ENCODE results near the gene RGS9. TPM values are rescaled to one million over a fixed set of nuclear protein-coding genes. Genes with fewer than 3 reads are reported as not detected.
"Not testable (repeated sequence)": the region's sequence is repeated elsewhere in the genome, so short reads cannot be mapped to it uniquely, and the experiment has no call there.

RGS9 gene
- polyA plus RNA-seq, 3 donors = 14.1 to 17.1 (median 15.7) TPM

GRCh38 chr17:65173976-65174683, 37.0 kb downstream of the RGS9 start:
- DNase-seq (ENCODE audit: extremely low read depth in 1 of 11, low read depth in 9 of 11, low spot score in 4 of 11) = no peak

- no peak for DNase-seq (ENCODE audit: extremely low read depth in 1 of 11, low read depth in 9 of 11, low spot score in 4 of 11)
Measured at GRCh38 chr17:65174974-65175373, 37.8 kb downstream of the RGS9 start.

- DNase-seq (ENCODE audit: extremely low read depth in 1 of 11, low read depth in 9 of 11, low spot score in 4 of 11) = no peak
Measured at GRCh38 chr17:65175952-65176351, 38.8 kb downstream of the RGS9 start.

GRCh38 chr17:65176646-65177409, 39.7 kb downstream of the RGS9 start:
- DNase-seq (ENCODE audit: extremely low read depth in 1 of 11, low read depth in 9 of 11, low spot score in 4 of 11) = no peak

- no peak for DNase-seq (ENCODE audit: extremely low read depth in 1 of 11, low read depth in 9 of 11, low spot score in 4 of 11)
Measured at GRCh38 chr17:65177901-65178300, 40.7 kb downstream of the RGS9 start.

GRCh38 chr17:65180276-65180675, 43.1 kb downstream of the RGS9 start:
- not testable (repeated sequence) for DNase-seq (ENCODE audit: extremely low read depth in 1 of 11, low read depth in 9 of 11, low spot score in 4 of 11)

- not testable (repeated sequence) for DNase-seq (ENCODE audit: extremely low read depth in 1 of 11, low read depth in 9 of 11, low spot score in 4 of 11)
Measured at GRCh38 chr17:65180752-65181236, 43.6 kb downstream of the RGS9 start.

- no peak for DNase-seq (ENCODE audit: extremely low read depth in 1 of 11, low read depth in 9 of 11, low spot score in 4 of 11)
Measured at GRCh38 chr17:65181237-65182061, 44.3 kb downstream of the RGS9 start.

- no peak for DNase-seq (ENCODE audit: extremely low read depth in 1 of 11, low read depth in 9 of 11, low spot score in 4 of 11)
Measured at GRCh38 chr17:65182233-65182632, 45.1 kb downstream of the RGS9 start.

GRCh38 chr17:65183736-65184135, 46.6 kb downstream of the RGS9 start:
- peak in 1 of 11 donors; percentile 26 for DNase-seq (ENCODE audit: extremely low read depth in 1 of 11, low read depth in 9 of 11, low spot score in 4 of 11)

GRCh38 chr17:65184235-65184959, 47.2 kb downstream of the RGS9 start:
- no peak for DNase-seq (ENCODE audit: extremely low read depth in 1 of 11, low read depth in 9 of 11, low spot score in 4 of 11)

GRCh38 chr17:65185062-65185461, 47.9 kb downstream of the RGS9 start:
- no peak for DNase-seq (ENCODE audit: extremely low read depth in 1 of 11, low read depth in 9 of 11, low spot score in 4 of 11)

GRCh38 chr17:65185668-65186382, 48.7 kb downstream of the RGS9 start:
- DNase-seq (ENCODE audit: extremely low read depth in 1 of 11, low read depth in 9 of 11, low spot score in 4 of 11) = no peak

- DNase-seq (ENCODE audit: extremely low read depth in 1 of 11, low read depth in 9 of 11, low spot score in 4 of 11) = no peak
Measured at GRCh38 chr17:65190467-65191097, 53.4 kb downstream of the RGS9 start.

- DNase-seq (ENCODE audit: extremely low read depth in 1 of 11, low read depth in 9 of 11, low spot score in 4 of 11) = no peak
Measured at GRCh38 chr17:65191811-65192740, 54.9 kb downstream of the RGS9 start.

- no peak for DNase-seq (ENCODE audit: extremely low read depth in 1 of 11, low read depth in 9 of 11, low spot score in 4 of 11)
Measured at GRCh38 chr17:65193305-65193704, 56.1 kb downstream of the RGS9 start.

All from renal cortex interstitium (tissue), 11 donors.